Measurements from ENCODE around the gene THOC5.

Gene THOC5

GRCh38 chr22:29528144-29528543 lies 25.4 kb downstream of the THOC5 start:
- DNase-seq (ENCODE audit: low read depth in 1 of 2, low spot score in 1 of 2) = no peak
- TF ChIP-seq SPI1 (IDR thresholded peaks at IDR 0.05; ENCODE audit: borderline replicate concordance, low read depth) (no peak), GABPA (IDR thresholded peaks at IDR 0.05; ENCODE audit: low read depth) (no peak), REST (IDR thresholded peaks at IDR 0.05; ENCODE audit: insufficient replicate concordance, low read depth) (no peak), POLR2AphosphoS5 (IDR thresholded peaks at IDR 0.05; ENCODE audit: low read depth) (no peak)
- TF ChIP-seq, protein P1, sequence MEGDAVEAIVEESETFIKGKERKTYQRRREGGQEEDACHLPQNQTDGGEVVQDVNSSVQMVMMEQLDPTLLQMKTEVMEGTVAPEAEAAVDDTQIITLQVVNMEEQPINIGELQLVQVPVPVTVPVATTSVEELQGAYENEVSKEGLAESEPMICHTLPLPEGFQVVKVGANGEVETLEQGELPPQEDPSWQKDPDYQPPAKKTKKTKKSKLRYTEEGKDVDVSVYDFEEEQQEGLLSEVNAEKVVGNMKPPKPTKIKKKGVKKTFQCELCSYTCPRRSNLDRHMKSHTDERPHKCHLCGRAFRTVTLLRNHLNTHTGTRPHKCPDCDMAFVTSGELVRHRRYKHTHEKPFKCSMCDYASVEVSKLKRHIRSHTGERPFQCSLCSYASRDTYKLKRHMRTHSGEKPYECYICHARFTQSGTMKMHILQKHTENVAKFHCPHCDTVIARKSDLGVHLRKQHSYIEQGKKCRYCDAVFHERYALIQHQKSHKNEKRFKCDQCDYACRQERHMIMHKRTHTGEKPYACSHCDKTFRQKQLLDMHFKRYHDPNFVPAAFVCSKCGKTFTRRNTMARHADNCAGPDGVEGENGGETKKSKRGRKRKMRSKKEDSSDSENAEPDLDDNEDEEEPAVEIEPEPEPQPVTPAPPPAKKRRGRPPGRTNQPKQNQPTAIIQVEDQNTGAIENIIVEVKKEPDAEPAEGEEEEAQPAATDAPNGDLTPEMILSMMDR (IDR thresholded peaks at IDR 0.05; ENCODE audit: insufficient read depth, low read length) = no peak
- H3K4me3 ChIP-seq (replicated peaks; ENCODE audit: insufficient read depth, low read length) = no peak overlapping the region

GRCh38 chr22:29524442-29525191 lies 28.9 kb downstream of the THOC5 start:
- no peak overlapping the region for H3K4me3 ChIP-seq (replicated peaks; ENCODE audit: insufficient read depth, low read length)

More at GRCh38 chr22:29528144-29528543, 25.4 kb downstream of the THOC5 start:
- no peak overlapping the region for H3K27ac ChIP-seq (replicated peaks)
- no peaks in the 10 kb centered on the region for H3K27me3 ChIP-seq (ENCODE audit: insufficient read depth, poor library complexity, severe bottlenecking)

DNA sequence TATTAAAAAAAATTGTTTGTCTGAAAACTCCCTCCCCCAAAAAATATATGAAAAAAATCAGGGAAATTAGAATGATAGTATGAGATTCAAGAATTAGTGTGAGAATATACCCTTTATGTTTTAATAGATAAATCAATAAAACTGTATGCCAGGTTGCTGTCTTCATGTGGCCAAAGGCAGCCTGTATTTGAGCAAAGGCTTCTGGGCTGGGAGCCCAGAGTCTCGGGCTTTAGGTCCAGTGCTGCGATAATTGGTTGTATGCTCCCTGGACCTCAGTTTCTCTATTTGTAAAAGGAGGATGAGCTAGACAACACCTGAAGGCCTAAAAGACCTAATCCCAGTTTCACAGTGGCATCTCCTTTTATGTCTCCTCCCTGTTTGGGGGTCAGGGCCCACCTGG lies 29.8 kb downstream of the THOC5 start:
- DNase-seq (ENCODE audit: low read depth in 1 of 2, low spot score in 1 of 2) = no peak
- Histone ChIP-seq H3K4me3 (replicated peaks; ENCODE audit: insufficient read depth, low read length) (no peak overlapping the region), H3K27me3 (ENCODE audit: insufficient read depth, poor library complexity, severe bottlenecking) (no peaks in the 10 kb centered on the region), H3K27ac (replicated peaks) (no peak overlapping the region)
- TF ChIP-seq, protein P1 (IDR thresholded peaks at IDR 0.05; ENCODE audit: insufficient read depth, low read length) = no peak
- TF ChIP-seq GABPA (IDR thresholded peaks at IDR 0.05; ENCODE audit: low read depth) (no peak), REST (IDR thresholded peaks at IDR 0.05; ENCODE audit: insufficient replicate concordance, low read depth) (no peak), POLR2AphosphoS5 (IDR thresholded peaks at IDR 0.05; ENCODE audit: low read depth) (no peak), SPI1 (IDR thresholded peaks at IDR 0.05; ENCODE audit: borderline replicate concordance, low read depth) (no peak)

More at GRCh38 chr22:29524442-29525191, 28.9 kb downstream of the THOC5 start:
- TF ChIP-seq, protein P1 (IDR thresholded peaks at IDR 0.05; ENCODE audit: insufficient read depth, low read length) = peak; percentile 11
- no peak for TF ChIP-seq POLR2AphosphoS5 (IDR thresholded peaks at IDR 0.05; ENCODE audit: low read depth)
- Histone ChIP-seq H3K27me3 (ENCODE audit: insufficient read depth, poor library complexity, severe bottlenecking) (no peaks in the 10 kb centered on the region), H3K27ac (replicated peaks) (no peak overlapping the region)
- peak in 1 of 2 experiments; percentile 38 for DNase-seq (ENCODE audit: low read depth in 1 of 2, low spot score in 1 of 2)
